GM18520 (cell line): Measurements from ENCODE around the gene KANK2.
"Not testable (repeated sequence)": the region's sequence is repeated elsewhere in the genome, so short reads cannot be mapped to it uniquely, and the experiment has no call there.

ENCODE experiments used
- ATAC-seq: cut with Tn5 transposase; IDR thresholded peaks from one replicate; pipeline ENCODE4 v1.9.1; 2021; ENCODE audit not compliant: unreplicated experiment

Gene KANK2

GRCh38 chr19:11142528-11143171, 54.7 kb downstream of the KANK2 start:
- ATAC-seq = no peak

GRCh38 chr19:11141937-11142527, 55.3 kb downstream of the KANK2 start:
- no peak for ATAC-seq

- ATAC-seq = no peak
Measured at GRCh38 chr19:11140896-11141295, 56.4 kb downstream of the KANK2 start.

GRCh38 chr19:11140023-11140538, 57.3 kb downstream of the KANK2 start:
- not testable (repeated sequence) for ATAC-seq

- ATAC-seq = no peak
Measured at GRCh38 chr19:11138601-11139300, 58.6 kb downstream of the KANK2 start.

GRCh38 chr19:11137542-11138384, 59.6 kb downstream of the KANK2 start:
- no peak for ATAC-seq

- no peak for ATAC-seq
Measured at GRCh38 chr19:11136400-11137101, 60.8 kb downstream of the KANK2 start.

- ATAC-seq = no peak
Measured at GRCh38 chr19:11131471-11131870, 65.9 kb downstream of the KANK2 start.

- no peak for ATAC-seq
Measured at GRCh38 chr19:11130824-11131455, 66.4 kb downstream of the KANK2 start.

GRCh38 chr19:11127905-11128304, 69.4 kb downstream of the KANK2 start:
- no peak for ATAC-seq

- ATAC-seq = no peak
Measured at GRCh38 chr19:11125994-11126685, 71.2 kb downstream of the KANK2 start.

GRCh38 chr19:11124157-11124556, 73.2 kb downstream of the KANK2 start:
- not testable (repeated sequence) for ATAC-seq

GRCh38 chr19:11123114-11123513, 74.2 kb downstream of the KANK2 start:
- no peak for ATAC-seq

- not testable (repeated sequence) for ATAC-seq
Measured at GRCh38 chr19:11121963-11122362, 75.4 kb downstream of the KANK2 start.

GRCh38 chr19:11116507-11116906, 80.8 kb downstream of the KANK2 start:
- no peak for ATAC-seq

GRCh38 chr19:11115895-11116446, 81.4 kb downstream of the KANK2 start:
- ATAC-seq = no peak

GRCh38 chr19:11115042-11115441, 82.3 kb downstream of the KANK2 start:
- no peak for ATAC-seq
